ENCODE measurements around the gene TTC39A. TPM values are rescaled to one million over a fixed set of nuclear protein-coding genes. Genes with fewer than 3 reads are reported as not detected.

Gene TTC39A
- total and polyA plus RNA-seq, 12 donors = 4.3 to 38.7 (median 20.4) TPM

DNA sequence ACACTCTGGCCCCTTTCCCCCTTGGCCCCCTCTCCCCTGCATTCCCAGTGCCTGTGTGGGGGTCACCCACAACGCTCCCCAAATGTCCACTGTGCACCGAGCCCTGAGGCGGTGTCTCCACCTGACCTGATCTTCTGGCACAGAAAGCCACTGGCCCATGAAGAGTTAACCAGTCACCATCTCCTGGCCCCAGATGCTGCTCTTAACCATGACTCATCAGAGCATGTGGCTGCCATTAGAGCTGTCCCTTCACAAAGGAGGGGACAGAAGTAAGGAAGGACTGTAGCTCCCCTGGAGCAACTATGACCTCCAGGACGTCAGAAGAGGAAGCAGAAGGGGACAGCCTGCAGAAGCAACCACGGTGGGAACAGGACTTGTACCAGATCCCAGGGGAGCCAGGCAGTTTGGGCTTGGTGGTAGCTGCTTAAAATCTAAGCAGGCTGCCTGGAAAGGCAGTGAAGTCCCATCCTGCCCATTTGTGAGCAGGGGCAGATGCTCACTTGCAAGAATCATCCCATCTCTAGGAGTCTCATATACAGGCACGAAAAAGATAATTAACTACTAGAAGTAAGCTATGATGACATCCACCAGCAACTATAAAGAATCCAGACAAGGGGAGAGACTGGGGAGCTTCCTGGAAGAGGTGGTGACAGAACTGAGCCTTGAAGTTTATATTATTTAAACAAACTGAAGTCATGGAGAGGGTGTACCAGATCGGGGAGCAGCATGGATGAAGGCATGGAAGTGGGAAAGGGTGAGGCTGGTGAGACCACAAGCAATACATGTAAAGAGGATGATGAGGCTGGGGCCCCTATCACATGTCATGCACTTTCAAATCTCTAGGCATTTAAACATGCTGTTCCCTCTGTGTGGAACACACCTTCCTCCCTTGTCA is 1.1 kb upstream of the TTC39A start:
- peak in 1 of 2 donors; percentile 30 for DNase-seq
- Histone ChIP-seq H3K27ac (peak overlapping the region in 8 of 10 donors; percentile 26 to 87 (median 73)), H3K9me3 (no peaks in the 10 kb centered on the region), H3K4me3 (peak overlapping the region in 9 of 10 donors; percentile 29 to 63 (median 55)), H3K27me3 (peaks cover 0 to 27% (median 7%) of the 10 kb centered on the region in 7 donors), H3K4me1 (peaks cover 3 to 37% (median 15%) of the 10 kb centered on the region in 9 donors), H3K36me3 (no peaks in the 10 kb centered on the region)
- ATAC-seq = peak; percentile 50 to 79 (median 66)
- WGBS, 2 donors = 41 to 48% methylated on average over 7 of the region's 7 CpGs
- intact Hi-C loops (cut with DNase I) = no loop called here
- TF ChIP-seq, protein P1, sequence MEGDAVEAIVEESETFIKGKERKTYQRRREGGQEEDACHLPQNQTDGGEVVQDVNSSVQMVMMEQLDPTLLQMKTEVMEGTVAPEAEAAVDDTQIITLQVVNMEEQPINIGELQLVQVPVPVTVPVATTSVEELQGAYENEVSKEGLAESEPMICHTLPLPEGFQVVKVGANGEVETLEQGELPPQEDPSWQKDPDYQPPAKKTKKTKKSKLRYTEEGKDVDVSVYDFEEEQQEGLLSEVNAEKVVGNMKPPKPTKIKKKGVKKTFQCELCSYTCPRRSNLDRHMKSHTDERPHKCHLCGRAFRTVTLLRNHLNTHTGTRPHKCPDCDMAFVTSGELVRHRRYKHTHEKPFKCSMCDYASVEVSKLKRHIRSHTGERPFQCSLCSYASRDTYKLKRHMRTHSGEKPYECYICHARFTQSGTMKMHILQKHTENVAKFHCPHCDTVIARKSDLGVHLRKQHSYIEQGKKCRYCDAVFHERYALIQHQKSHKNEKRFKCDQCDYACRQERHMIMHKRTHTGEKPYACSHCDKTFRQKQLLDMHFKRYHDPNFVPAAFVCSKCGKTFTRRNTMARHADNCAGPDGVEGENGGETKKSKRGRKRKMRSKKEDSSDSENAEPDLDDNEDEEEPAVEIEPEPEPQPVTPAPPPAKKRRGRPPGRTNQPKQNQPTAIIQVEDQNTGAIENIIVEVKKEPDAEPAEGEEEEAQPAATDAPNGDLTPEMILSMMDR (IDR thresholded peaks at IDR 0.05) = no peak

DNA sequence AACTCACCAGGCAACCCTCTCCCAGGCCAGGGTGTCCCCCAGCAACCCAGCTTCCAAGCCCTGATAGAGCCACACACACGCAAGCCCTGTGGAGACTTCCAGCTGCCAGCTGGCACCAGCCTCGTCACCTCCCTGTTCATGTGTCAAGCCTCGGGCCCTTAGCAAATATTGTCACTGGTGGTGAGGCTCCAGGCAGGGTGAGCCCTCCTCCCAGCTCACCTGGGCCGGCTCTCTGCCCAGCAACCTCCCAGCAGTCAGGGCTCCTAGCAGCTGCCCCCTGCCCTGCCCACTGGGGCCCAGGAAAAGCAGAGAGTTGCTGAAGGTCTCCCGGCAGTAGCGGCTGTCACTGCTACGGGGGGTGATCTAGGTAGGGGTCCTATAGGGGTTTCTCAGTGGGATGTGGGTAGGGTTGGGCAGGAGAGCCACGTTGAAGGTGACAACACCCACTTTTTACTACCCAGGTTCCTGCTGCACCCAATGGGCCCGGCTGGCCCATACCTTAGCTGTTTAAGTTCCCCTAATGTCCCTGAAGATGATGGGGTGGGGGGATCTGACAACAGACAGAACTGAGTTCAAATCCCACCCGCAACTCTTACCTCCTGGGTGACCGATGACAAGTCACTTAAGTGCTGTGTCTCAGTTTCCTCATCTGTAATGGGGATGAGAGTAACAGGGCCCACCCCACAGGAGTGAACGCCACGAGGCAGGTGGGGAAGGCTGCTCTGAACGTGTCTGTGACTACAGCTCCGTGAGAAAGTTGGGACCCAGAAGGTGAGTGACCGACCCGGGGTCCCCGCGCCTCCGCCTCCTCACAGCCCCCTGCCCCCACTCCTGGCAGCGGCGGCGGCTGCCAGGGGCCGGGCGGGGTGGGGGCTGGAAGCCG is 678 bp downstream of the TTC39A start:
- TF ChIP-seq, protein P1 (IDR thresholded peaks at IDR 0.05) = no peak
- WGBS, 2 donors = 37 to 39% methylated on average over 23 to 26 of the region's 26 CpGs
- peak overlapping the region in 9 of 10 donors; percentile 5 to 89 (median 74) for H3K27ac ChIP-seq
- H3K4me1 ChIP-seq = peaks cover 3 to 48% (median 20%) of the 10 kb centered on the region in 9 donors
- no peaks in the 10 kb centered on the region for H3K9me3 ChIP-seq
- peaks cover 0 to 27% (median 7%) of the 10 kb centered on the region in 7 donors for H3K27me3 ChIP-seq
- intact Hi-C loops (cut with DNase I) = no loop called here
- ATAC-seq = peak; percentile 44 to 83 (median 74)
- no peaks in the 10 kb centered on the region for H3K36me3 ChIP-seq
- H3K4me3 ChIP-seq = peak overlapping the region in 8 of 10 donors; percentile 14 to 47 (median 37)
- DNase-seq = peak; percentile 60 to 70

DNA sequence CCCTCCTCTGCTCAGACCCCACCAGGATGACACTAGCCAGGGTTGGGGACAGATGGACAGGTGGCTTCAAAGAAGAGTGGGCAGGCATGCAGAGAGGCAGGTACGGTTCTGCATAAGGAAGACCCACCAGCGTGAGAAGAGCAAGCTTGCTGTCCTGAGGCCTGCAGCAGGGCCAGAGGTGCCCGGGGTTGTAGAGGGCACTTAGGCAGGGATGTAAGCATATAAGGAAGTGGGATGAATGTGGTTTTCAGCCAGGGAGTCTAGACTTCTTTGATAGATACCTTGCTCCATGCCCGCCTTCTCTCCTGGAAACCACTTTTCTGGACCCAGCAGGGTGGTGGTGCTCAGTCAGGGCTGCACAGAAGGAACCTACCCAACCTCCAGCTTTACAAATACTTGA is 1.4 kb downstream of the TTC39A start:
- WGBS, 2 donors = 91 to 96% methylated on average over 4 of the region's 4 CpGs
- no peak overlapping the region for H3K4me3 ChIP-seq
- DNase-seq (no peak), ATAC-seq (peak in 1 of 8 donors; percentile 1)
- intact Hi-C loops (cut with DNase I) = no loop called here
- peaks cover 0 to 27% (median 7%) of the 10 kb centered on the region in 7 donors for H3K27me3 ChIP-seq
- H3K27ac ChIP-seq = peak overlapping the region in 6 of 10 donors; percentile 74 to 89 (median 76)
- no peaks in the 10 kb centered on the region for H3K9me3 ChIP-seq
- TF ChIP-seq, protein P1 (IDR thresholded peaks at IDR 0.05) = no peak
- no peaks in the 10 kb centered on the region for H3K36me3 ChIP-seq
- H3K4me1 ChIP-seq = peaks cover 3 to 48% (median 20%) of the 10 kb centered on the region in 9 donors

DNA sequence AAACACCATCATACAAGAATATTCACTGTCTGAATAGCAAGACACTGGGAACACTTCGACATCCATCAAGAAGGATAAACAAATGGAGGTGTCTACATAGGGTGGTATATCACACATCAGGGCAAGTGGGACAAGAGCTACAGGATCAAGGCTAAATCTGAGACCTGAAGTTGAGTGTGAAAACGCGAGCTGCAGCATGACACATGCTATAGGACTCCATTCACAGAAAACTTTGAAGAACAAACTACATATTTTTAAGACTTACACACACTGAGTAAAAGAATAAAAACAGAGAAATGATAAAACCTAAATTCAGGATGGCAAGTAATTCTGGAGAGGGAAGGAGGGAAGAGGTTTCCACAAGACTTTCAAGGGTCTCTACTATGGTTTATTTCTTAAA is 2.1 kb downstream of the TTC39A start:
- TF ChIP-seq, protein P1 (IDR thresholded peaks at IDR 0.05) = no peak
- Histone ChIP-seq H3K4me1 (peaks cover 3 to 48% (median 20%) of the 10 kb centered on the region in 9 donors), H3K27ac (peak overlapping the region in 1 of 10 donors; percentile 89), H3K27me3 (peaks cover 0 to 27% (median 7%) of the 10 kb centered on the region in 7 donors), H3K36me3 (no peaks in the 10 kb centered on the region), H3K9me3 (no peaks in the 10 kb centered on the region), H3K4me3 (no peak overlapping the region)
- DNase-seq (no peak), ATAC-seq (no peak)
- 91 to 96% methylated on average over 3 of the region's 3 CpGs for WGBS, 2 donors
- intact Hi-C loops (cut with DNase I) = no loop called here
